ENCODE measurements around the gene DCPS. TPM values are rescaled to one million over a fixed set of nuclear protein-coding genes. Genes with fewer than 3 reads are reported as not detected.
A peak's percentile ranks its signal among the peaks of the same experiment; 100 is the strongest.

DCPS gene
- total and polyA plus RNA-seq, 2 of the 4 experiments (the other 2 are of a cell fraction) = 19.7 to 34.8 TPM

DNA sequence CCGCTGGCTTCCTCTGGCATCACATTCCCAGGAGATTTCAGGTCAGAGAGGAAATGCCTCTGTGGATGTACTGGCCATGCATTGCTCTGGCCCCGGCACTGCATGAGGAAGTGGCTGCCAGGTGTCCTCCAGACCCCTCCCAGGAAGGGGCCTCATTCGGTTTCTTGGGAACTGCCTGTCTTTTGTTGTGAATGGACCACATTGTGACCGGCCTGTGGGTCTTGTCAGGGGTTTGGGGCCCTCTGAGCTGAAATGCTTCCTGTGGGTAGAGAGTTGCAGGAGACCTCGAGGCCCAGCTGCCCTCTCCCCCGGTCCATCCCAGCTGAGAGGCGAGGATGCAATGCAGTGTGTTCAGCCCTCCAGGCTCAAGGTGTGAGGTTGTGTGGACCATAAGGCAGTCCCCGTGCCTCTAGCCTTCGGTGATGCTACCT, 32.8 kb downstream of the DCPS start:
- no peak overlapping the region for H2BK5ac ChIP-seq (ENCODE audit: low read depth, low read length, poor library complexity, severe bottlenecking)
- H3K4me2 ChIP-seq (ENCODE audit: low read depth, low read length) = no peak overlapping the region
- H3K4me3 ChIP-seq (ENCODE audit: insufficient read depth, low read depth, low read length) = no peak overlapping the region
- H2AK9ac ChIP-seq (replicated peaks; ENCODE audit: low read depth, low read length, poor library complexity) = peak overlapping the region; percentile 23
- no peak overlapping the region for H2BK120ac ChIP-seq (ENCODE audit: low read depth, low read length)
- ATAC-seq (ENCODE audit: low read depth) (no peak), DNase-seq (no peak)
- H2AFZ ChIP-seq (replicated peaks; ENCODE audit: low read length, poor library complexity) = no peak overlapping the region
- no peak overlapping the region for H3K27ac ChIP-seq (ENCODE audit: insufficient read depth, low read length)
- H3K9ac ChIP-seq (ENCODE audit: low read depth, low read length) = no peak overlapping the region
- TF ChIP-seq FOS (IDR thresholded peaks at IDR 0.05; ENCODE audit: low read depth, low read length) (no peak), NFE2L2 (IDR thresholded peaks at IDR 0.05; ENCODE audit: low read depth, low read length) (no peak), RFX5 (IDR thresholded peaks at IDR 0.05; ENCODE audit: low read depth, low read length) (no peak), RCOR1 (IDR thresholded peaks at IDR 0.05; ENCODE audit: insufficient replicate concordance, low read length) (no peak), CEBPB (IDR thresholded peaks at IDR 0.05; ENCODE audit: low read depth, low read length) (no peak), RAD21 (IDR thresholded peaks at IDR 0.05; ENCODE audit: low read length) (no peak)
- TF ChIP-seq, protein P1, sequence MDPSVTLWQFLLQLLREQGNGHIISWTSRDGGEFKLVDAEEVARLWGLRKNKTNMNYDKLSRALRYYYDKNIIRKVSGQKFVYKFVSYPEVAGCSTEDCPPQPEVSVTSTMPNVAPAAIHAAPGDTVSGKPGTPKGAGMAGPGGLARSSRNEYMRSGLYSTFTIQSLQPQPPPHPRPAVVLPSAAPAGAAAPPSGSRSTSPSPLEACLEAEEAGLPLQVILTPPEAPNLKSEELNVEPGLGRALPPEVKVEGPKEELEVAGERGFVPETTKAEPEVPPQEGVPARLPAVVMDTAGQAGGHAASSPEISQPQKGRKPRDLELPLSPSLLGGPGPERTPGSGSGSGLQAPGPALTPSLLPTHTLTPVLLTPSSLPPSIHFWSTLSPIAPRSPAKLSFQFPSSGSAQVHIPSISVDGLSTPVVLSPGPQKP (IDR thresholded peaks at IDR 0.05; ENCODE audit: borderline replicate concordance, low read depth, low read length) = no peak
- TF ChIP-seq, protein P2, sequence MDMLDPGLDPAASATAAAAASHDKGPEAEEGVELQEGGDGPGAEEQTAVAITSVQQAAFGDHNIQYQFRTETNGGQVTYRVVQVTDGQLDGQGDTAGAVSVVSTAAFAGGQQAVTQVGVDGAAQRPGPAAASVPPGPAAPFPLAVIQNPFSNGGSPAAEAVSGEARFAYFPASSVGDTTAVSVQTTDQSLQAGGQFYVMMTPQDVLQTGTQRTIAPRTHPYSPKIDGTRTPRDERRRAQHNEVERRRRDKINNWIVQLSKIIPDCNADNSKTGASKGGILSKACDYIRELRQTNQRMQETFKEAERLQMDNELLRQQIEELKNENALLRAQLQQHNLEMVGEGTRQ (IDR thresholded peaks at IDR 0.05; ENCODE audit: low read depth, low read length) = no peak
- TF ChIP-seq, protein P3, sequence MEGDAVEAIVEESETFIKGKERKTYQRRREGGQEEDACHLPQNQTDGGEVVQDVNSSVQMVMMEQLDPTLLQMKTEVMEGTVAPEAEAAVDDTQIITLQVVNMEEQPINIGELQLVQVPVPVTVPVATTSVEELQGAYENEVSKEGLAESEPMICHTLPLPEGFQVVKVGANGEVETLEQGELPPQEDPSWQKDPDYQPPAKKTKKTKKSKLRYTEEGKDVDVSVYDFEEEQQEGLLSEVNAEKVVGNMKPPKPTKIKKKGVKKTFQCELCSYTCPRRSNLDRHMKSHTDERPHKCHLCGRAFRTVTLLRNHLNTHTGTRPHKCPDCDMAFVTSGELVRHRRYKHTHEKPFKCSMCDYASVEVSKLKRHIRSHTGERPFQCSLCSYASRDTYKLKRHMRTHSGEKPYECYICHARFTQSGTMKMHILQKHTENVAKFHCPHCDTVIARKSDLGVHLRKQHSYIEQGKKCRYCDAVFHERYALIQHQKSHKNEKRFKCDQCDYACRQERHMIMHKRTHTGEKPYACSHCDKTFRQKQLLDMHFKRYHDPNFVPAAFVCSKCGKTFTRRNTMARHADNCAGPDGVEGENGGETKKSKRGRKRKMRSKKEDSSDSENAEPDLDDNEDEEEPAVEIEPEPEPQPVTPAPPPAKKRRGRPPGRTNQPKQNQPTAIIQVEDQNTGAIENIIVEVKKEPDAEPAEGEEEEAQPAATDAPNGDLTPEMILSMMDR (conservative IDR thresholded peaks at IDR 0.05; ENCODE audit: low read depth, low read length) = no peak
- H3K9me1 ChIP-seq (ENCODE audit: insufficient read depth, low read length) = peaks cover 24% of the 10 kb centered on the region
- no peak overlapping the region for H2BK15ac ChIP-seq (ENCODE audit: low read depth, low read length)
- no peak overlapping the region; the same call in 1 of the 2 replicates for H2AK5ac ChIP-seq (ENCODE audit: low read depth, low read length)
- dilution Hi-C loops (cut with HindIII; ENCODE audit: low sequenced_read_pairs, unreplicated experiment) (no loop called here), intact Hi-C loops (cut with micrococcal nuclease) (no loop called here), in situ Hi-C loops (cut with MboI; ENCODE audit: low sequenced_read_pairs) (no loop called here)
- no peak overlapping the region for H3K14ac ChIP-seq (replicated peaks; ENCODE audit: low read depth, low read length)
- H3K56ac ChIP-seq (ENCODE audit: extremely low read depth, insufficient read depth, low read length) = no peak overlapping the region
- 54% methylated on average over 2 of the region's 9 CpGs; no CpG with 5 or more reads in 1 of the 2 experiments for WGBS, 2 experiments (ENCODE audit: extremely low coverage in 2 of 2, insufficient read length in 1 of 2)
- POLR2A ChIA-PET (ENCODE audit: unreplicated experiment) = no interaction called here
- H3K4ac ChIP-seq (ENCODE audit: low read depth, low read length) = no peak overlapping the region
- H3K79me1 ChIP-seq (ENCODE audit: low read depth in 1 of 2, low read length in 2 of 2) = peaks cover 0 to 11% of the 10 kb centered on the region in 2 experiments; a peak in 1 of 4 replicates
- H4K91ac ChIP-seq (ENCODE audit: insufficient read depth, low read depth, low read length) = no peak overlapping the region
- no peak overlapping the region; the same call in 1 of the 2 replicates for H3K23ac ChIP-seq (ENCODE audit: low read depth, low read length)
- H4K20me1 ChIP-seq (ENCODE audit: insufficient read depth, low read length) = peaks cover 4% of the 10 kb centered on the region; the same call in 1 of the 2 replicates
- H2BK20ac ChIP-seq (ENCODE audit: low read depth, low read length) = no peak overlapping the region
- H3K36me3 ChIP-seq (ENCODE audit: control insufficient read depth, insufficient read depth, low read length) = peaks cover 7% of the 10 kb centered on the region; the same call in 1 of the 2 replicates
- CTCF ChIA-PET = no interaction called here
- no peaks in the 10 kb centered on the region for H3K27me3 ChIP-seq (ENCODE audit: control insufficient read depth, insufficient read depth, low read length)
- no peaks in the 10 kb centered on the region for H3K9me3 ChIP-seq (ENCODE audit: control insufficient read depth, insufficient read depth, low read length)
- BruUV-seq (replicated peaks) = no TSS peak
- H3K18ac ChIP-seq (ENCODE audit: low read depth, low read length) = no peak overlapping the region
- H4K8ac ChIP-seq (ENCODE audit: low read depth in 2 of 2, low read length in 2 of 2) = no peak overlapping the region
- peaks cover 17% of the 10 kb centered on the region for H3K4me1 ChIP-seq (ENCODE audit: control insufficient read depth, insufficient read depth, low read length)
- no peak overlapping the region for H4K5ac ChIP-seq (ENCODE audit: low read depth, low read length)

All from IMR-90 (cell line).